ENCODE data around the gene CROCC.
"Not testable (repeated sequence)": the region's sequence is repeated elsewhere in the genome, so short reads cannot be mapped to it uniquely, and the experiment has no call there.

CROCC gene

DNA sequence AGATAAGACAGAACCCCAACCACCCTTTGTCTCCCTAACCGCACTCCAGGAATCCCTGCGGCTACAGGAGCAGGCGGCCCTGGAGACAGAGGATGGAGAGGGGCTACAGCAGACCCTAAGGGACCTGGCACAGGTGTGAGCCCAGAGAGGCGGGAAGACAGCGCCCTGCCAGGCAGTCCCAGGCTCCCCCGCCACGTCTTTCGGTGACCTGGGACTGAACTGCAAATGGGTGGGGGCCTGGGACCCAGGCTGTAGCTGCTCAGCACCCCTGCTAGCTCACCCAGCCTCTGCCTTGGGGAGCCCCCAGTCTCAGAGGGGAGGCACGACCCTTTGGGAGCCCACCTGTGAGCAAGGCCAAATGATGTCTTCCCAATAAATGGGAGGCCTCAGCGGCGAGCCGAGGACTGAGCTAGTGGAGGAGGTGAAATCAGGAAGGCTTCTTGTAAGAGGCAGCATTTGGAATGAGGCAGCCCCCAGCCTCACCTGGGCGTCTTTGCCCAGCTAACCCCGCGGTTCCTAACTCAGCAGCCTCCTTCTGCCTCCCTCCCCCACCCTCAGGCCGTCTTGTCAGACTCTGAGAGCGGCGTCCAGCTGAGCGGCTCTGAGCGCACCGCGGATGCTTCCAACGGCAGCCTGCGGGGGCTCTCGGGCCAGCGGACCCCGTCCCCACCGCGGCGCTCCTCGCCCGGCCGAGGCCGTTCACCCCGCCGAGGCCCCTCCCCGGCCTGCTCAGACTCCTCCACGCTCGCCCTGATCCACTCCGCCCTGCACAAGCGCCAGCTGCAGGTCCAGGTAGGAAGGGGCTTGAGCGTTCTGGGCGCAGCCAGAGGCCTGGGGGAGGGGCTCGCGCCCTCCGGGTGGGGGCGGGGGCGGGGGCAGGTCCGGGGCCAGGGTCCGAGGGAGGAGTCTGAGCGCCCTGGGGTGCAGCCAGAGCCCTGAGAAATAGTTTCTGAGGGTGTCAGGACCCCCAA lies 16.9 kb downstream of the CROCC start:
- no peak overlapping the region for H3K27ac Mint-ChIP-seq
- H3K9me3 Mint-ChIP-seq, result no peaks in the 10 kb centered on the region
- no peaks in the 10 kb centered on the region for H3K4me1 Mint-ChIP-seq
- peaks cover 44% of the 10 kb centered on the region for H3K36me3 Mint-ChIP-seq
- no peak for ATAC-seq
- DNase-seq (ENCODE audit: low spot score in 2 of 2), result no peak
- H3K4me3 Mint-ChIP-seq, result no peak overlapping the region

DNA sequence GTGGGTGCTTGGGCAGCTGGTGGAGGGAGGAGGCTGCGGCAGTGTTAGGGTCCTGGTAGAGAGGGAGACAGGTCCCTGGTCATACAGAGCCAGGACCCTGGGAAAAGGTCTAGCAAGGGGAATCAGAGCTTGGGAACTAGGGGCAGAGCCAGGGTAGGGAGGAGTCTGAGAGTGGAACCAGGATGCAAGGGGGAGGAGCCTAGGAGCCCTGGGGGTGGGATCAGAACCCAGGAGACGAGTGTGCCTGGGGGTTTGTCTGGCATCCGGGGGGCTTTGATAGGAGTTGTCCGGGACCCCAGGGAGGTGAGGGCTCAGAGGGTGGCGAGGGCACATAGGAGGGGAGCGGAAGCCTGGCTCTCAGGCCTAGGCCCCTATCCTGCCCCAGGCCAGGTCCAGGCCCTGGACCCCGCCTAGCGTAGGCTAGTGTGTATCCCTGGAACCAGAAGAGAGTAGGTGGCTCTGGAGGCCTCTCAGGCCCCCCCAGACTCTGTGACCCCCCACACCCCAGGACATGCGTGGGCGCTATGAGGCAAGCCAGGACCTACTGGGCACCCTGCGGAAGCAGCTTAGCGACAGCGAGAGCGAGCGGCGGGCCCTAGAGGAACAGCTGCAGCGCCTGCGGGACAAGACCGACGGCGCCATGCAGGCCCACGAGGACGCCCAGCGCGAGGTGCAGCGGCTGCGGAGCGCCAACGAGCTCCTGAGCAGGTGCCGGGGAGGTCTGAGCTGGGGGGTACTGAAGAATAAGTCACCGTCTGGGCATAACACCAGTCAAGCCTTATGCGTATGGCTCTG lies 17.9 kb downstream of the CROCC start:
- not testable (repeated sequence) for H3K4me1 Mint-ChIP-seq, H3K9me3 Mint-ChIP-seq
- peak; percentile 5 for ATAC-seq

DNA sequence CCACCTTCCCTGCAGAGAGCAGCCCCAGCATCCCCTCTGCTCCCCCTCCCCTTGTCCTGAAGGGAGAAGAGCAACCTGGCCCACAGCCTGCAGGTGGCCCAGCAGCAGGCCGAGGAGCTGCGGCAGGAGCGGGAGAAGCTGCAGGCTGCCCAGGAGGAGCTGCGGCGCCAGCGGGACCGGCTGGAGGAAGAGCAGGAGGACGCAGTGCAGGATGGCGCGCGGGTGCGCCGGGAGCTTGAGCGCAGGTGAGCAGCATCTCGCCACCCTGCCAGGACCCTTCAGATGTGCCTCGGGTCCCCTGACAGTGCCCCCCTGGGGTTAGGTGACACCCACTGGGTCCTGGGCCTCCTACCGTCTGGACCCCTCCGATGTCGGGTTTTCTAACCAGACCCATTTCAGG lies 22.3 kb downstream of the CROCC start:
- peaks cover 38% of the 10 kb centered on the region for H3K36me3 Mint-ChIP-seq
- H3K4me3 Mint-ChIP-seq, result no peak overlapping the region
- no peak overlapping the region for H3K27ac Mint-ChIP-seq
- no peak for DNase-seq (ENCODE audit: low spot score in 2 of 2)
- no peaks in the 10 kb centered on the region for H3K4me1 Mint-ChIP-seq
- H3K9me3 Mint-ChIP-seq, result no peaks in the 10 kb centered on the region
- no peak for ATAC-seq

More for the DNA sequence above, 17.9 kb downstream of the CROCC start:
- peaks cover 43% of the 10 kb centered on the region for H3K36me3 Mint-ChIP-seq
- not testable (repeated sequence) for H3K4me3 Mint-ChIP-seq; H3K27ac Mint-ChIP-seq; DNase-seq (ENCODE audit: low spot score in 2 of 2)

GRCh38 chr1:16945512-16945911 lies 23.8 kb downstream of the CROCC start:
- H3K9me3 Mint-ChIP-seq; H3K4me3 Mint-ChIP-seq; DNase-seq (ENCODE audit: low spot score in 2 of 2); H3K27ac Mint-ChIP-seq; H3K4me1 Mint-ChIP-seq: not testable (repeated sequence)
- peak; percentile 24 for ATAC-seq
- H3K36me3 Mint-ChIP-seq, result peaks cover 31% of the 10 kb centered on the region

DNA sequence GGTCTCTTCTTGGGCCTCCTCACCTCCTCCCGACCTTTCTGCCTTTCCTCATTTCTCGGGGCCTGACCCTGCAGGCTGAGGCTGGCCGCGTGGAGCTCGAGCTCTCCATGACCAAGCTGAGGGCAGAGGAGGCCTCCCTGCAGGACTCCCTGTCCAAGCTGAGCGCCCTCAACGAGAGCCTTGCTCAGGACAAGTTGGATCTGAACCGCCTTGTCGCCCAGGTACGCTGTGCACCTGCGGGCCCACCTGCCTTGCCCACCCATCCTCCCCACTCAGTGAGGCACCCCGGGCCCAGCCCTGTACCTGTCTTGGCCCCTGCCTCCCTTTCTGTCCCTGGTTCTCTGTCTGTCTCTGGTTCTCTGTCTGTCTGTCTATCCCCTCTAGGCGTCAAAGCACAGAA lies 24.5 kb downstream of the CROCC start:
- peak; percentile 4 for ATAC-seq
- not testable (repeated sequence) for H3K27ac Mint-ChIP-seq, H3K4me3 Mint-ChIP-seq

GRCh38 chr1:16946646-16947045 lies 24.9 kb downstream of the CROCC start:
- Mint-ChIP-seq H3K4me3 (no peak overlapping the region), H3K9me3 (no peaks in the 10 kb centered on the region)

More for the DNA sequence above, 24.5 kb downstream of the CROCC start:
- not testable (repeated sequence) for DNase-seq (ENCODE audit: low spot score in 2 of 2); H3K4me1 Mint-ChIP-seq; H3K9me3 Mint-ChIP-seq
- H3K36me3 Mint-ChIP-seq, result peaks cover 24% of the 10 kb centered on the region

DNA sequence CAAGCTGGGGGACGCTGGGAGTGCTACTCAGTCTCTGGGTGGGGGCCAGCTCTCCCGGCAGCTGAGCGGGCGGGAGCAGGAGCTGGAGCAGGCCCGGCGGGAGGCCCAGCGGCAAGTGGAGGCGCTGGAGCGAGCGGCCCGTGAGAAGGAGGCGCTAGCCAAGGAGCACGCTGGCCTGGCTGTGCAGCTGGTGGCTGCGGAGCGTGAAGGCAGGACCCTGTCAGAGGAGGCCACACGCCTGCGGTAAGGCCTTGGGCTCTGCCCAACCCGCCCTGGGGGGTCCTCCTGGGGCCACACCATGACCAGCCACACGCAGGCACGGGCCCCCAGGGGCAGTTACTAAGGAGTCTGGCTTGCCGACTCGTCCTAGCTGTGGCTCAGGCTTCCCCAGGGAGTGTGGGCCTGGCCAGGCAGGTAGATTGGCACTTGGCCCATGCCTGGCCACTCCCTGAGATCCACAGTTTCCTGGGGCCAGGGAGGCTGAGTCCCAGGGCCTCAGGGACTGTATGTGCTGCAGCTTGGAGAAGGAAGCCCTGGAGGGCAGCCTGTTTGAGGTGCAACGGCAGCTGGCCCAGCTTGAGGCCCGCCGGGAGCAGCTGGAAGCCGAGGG lies 26.7 kb downstream of the CROCC start:
- H3K36me3 Mint-ChIP-seq; H3K4me1 Mint-ChIP-seq; ATAC-seq; H3K4me3 Mint-ChIP-seq; DNase-seq (ENCODE audit: low spot score in 2 of 2); H3K9me3 Mint-ChIP-seq; H3K27ac Mint-ChIP-seq: not testable (repeated sequence)

More at GRCh38 chr1:16946646-16947045, 24.9 kb downstream of the CROCC start:
- no peak overlapping the region for H3K27ac Mint-ChIP-seq
- H3K4me1 Mint-ChIP-seq, result no peaks in the 10 kb centered on the region
- DNase-seq (ENCODE audit: low spot score in 2 of 2), result no peak
- peak; percentile 2 for ATAC-seq
- H3K36me3 Mint-ChIP-seq, result peaks cover 20% of the 10 kb centered on the region

- not testable (repeated sequence) for ATAC-seq; DNase-seq (ENCODE audit: low spot score in 2 of 2); H3K4me1 Mint-ChIP-seq; H3K36me3 Mint-ChIP-seq; H3K9me3 Mint-ChIP-seq; H3K4me3 Mint-ChIP-seq; H3K27ac Mint-ChIP-seq
Observed at GRCh38 chr1:16949026-16949425, 27.3 kb downstream of the CROCC start.

- not testable (repeated sequence) for H3K4me3 Mint-ChIP-seq; H3K9me3 Mint-ChIP-seq; H3K27ac Mint-ChIP-seq; H3K36me3 Mint-ChIP-seq; ATAC-seq; DNase-seq (ENCODE audit: low spot score in 2 of 2); H3K4me1 Mint-ChIP-seq
Observed at GRCh38 chr1:16952376-16952775, 30.6 kb downstream of the CROCC start.

DNA sequence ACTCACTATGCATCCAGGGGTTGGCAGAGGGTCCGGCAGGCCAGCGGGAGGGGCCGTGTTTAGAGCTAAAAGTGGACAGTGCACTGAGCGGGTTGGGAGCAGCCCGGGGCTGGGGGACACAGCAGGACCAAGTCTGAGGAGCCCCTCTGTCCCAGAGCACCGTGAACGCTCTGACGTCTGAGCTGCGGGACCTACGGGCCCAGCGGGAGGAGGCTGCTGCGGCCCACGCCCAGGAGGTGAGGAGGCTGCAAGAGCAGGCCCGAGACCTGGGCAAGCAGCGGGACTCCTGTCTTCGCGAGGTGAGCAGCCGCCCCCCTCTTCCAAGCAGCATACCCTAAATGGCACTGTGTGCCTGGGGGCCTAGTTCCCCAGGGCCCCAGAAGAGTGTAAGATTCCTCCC lies 32.8 kb downstream of the CROCC start:
- no peak overlapping the region for H3K4me3 Mint-ChIP-seq
- DNase-seq (ENCODE audit: low spot score in 2 of 2) (no peak), ATAC-seq (no peak)
- H3K27ac Mint-ChIP-seq, result no peak overlapping the region
- no peaks in the 10 kb centered on the region for H3K36me3 Mint-ChIP-seq
- no peaks in the 10 kb centered on the region for H3K9me3 Mint-ChIP-seq
- no peaks in the 10 kb centered on the region for H3K4me1 Mint-ChIP-seq

DNA sequence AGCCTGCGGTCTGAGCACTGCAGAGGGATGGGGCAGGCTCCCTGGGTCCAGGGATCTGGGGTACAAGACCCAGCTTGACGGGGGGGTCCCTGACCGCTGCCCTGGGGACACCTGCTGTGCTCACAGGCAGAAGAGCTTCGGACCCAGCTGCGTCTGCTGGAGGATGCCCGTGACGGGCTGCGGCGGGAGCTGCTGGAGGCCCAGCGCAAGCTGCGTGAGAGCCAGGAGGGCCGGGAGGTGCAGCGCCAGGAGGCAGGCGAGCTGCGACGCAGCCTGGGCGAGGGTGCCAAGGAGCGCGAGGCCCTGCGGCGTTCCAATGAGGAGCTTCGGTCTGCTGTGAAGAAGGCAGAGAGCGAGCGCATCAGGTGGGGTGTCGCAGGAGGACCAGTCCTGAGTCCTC lies 33.5 kb downstream of the CROCC start:
- ATAC-seq (no peak), DNase-seq (ENCODE audit: low spot score in 2 of 2) (no peak)
- Mint-ChIP-seq H3K4me3 (no peak overlapping the region), H3K27ac (no peak overlapping the region), H3K36me3 (no peaks in the 10 kb centered on the region), H3K4me1 (peaks cover under 1% of the 10 kb centered on the region), H3K9me3 (no peaks in the 10 kb centered on the region)

DNA sequence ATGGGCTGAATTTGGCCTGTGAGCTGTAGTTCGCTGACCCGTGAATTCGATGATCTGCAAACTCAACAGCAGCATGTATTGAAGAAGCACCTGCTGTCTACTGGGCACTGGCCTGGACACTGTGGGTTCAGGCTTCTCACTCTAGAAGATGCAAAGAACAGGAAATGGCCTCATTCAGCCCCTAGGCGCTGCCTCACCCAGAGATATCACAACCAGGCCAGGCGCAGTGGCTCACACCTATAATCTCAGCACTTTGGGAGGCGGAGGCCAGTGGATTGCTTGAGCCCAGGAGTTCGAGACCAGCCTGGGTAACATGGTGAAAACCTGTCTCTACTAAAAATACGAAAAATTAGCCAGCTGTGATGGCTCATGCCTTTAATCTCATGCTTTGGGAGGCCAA lies 35.0 kb downstream of the CROCC start:
- Mint-ChIP-seq H3K27ac (no peak overlapping the region), H3K4me1 (peaks cover 12% of the 10 kb centered on the region), H3K4me3 (no peak overlapping the region), H3K9me3 (no peaks in the 10 kb centered on the region), H3K36me3 (no peaks in the 10 kb centered on the region)
- DNase-seq (ENCODE audit: low spot score in 2 of 2) (no peak), ATAC-seq (no peak)

DNA sequence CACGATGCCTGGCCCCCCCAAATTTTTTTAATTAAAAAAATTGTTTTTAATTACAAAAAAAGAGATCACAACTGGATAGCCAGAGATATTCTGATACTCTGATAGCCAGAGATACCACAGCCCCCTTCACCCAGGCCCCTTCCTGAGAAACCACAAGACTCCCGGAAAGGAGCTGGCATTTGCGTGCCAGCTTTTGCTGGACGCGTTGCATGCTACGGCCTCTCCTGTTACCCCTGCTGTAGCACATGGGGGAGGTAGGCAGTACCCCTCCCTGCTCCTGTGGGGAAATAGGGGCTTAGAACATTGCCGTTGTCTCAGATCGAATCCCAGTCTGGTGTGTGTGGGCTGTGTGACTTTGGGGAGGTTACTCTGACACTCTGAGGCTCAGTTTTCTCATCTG lies 36.0 kb downstream of the CROCC start:
- Mint-ChIP-seq H3K36me3 (no peaks in the 10 kb centered on the region), H3K27ac (no peak overlapping the region)

GRCh38 chr1:16958475-16958874 lies 36.7 kb downstream of the CROCC start:
- H3K4me1 Mint-ChIP-seq, result peaks cover 13% of the 10 kb centered on the region
- ATAC-seq (no peak), DNase-seq (ENCODE audit: low spot score in 2 of 2) (no peak)
- H3K27ac Mint-ChIP-seq, result no peak overlapping the region
- H3K36me3 Mint-ChIP-seq, result peaks cover under 1% of the 10 kb centered on the region
- H3K9me3 Mint-ChIP-seq, result no peaks in the 10 kb centered on the region
- no peak overlapping the region for H3K4me3 Mint-ChIP-seq

More for the DNA sequence above, 36.0 kb downstream of the CROCC start:
- Mint-ChIP-seq H3K4me3 (no peak overlapping the region), H3K9me3 (no peaks in the 10 kb centered on the region), H3K4me1 (peaks cover 13% of the 10 kb centered on the region)
- no peak for DNase-seq (ENCODE audit: low spot score in 2 of 2)
- ATAC-seq, result no peak

DNA sequence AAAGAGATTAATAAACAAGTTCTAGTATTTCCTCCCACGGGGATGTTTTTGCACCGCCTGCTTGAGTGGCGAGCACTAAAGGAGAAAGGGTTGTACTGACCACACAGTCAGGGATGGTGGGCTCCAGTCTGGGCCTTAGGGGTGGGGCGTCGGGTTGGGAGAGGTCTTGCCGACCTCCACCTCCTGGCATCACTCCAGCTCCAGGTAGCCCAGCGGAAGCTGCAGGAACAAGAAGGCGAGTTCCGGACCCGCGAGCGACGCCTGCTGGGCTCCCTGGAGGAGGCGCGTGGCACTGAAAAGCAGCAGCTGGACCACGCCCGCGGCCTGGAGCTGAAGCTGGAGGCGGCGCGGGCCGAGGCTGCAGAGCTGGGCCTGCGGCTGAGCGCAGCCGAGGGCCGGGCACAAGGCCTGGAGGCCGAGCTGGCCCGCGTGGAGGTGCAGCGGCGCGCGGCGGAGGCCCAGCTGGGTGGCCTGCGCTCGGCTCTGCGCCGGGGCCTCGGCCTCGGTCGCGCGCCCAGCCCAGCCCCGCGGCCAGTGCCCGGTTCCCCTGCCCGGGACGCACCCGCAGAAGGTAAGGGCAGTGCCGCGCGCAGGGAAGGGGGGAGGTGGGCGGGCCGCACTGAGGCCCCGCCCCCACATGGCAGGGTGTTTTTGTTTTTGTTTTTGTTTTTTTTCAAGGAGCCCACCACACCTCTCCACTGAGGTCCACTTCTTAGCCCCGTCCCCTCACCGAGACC lies 39.0 kb downstream of the CROCC start:
- peak overlapping the region; percentile 78 for H3K27ac Mint-ChIP-seq
- no peaks in the 10 kb centered on the region for H3K9me3 Mint-ChIP-seq
- peak; percentile 77 to 87 for DNase-seq (ENCODE audit: low spot score in 2 of 2)
- peaks cover 23% of the 10 kb centered on the region for H3K4me1 Mint-ChIP-seq
- peak; percentile 93 for ATAC-seq
- peaks cover 20% of the 10 kb centered on the region for H3K36me3 Mint-ChIP-seq
- peak overlapping the region; percentile 76 for H3K4me3 Mint-ChIP-seq
